ENCODE measurements around the gene SLC16A5.

SLC16A5 gene

DNA sequence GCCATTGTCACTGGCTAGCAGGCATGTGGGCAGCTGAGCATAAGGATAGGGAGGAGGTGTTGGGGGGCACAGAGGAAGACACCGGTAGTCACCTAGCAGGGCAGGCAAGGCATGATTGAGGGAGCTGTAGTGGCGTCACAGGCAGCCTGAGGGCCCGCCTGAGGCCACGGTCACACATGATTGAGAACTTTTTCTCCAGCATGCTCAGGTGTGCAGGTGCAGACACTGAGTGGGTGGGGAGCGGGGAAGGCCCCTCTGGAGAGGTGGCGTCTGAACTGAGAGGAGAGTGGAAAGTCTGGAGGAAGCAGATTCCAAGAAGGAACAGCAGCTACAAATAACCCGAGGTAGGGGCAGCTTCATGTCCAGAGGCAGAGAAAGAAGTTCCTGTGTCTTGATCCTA is 11.1 kb downstream of the SLC16A5 start:
- TF ChIP-seq, protein P1, sequence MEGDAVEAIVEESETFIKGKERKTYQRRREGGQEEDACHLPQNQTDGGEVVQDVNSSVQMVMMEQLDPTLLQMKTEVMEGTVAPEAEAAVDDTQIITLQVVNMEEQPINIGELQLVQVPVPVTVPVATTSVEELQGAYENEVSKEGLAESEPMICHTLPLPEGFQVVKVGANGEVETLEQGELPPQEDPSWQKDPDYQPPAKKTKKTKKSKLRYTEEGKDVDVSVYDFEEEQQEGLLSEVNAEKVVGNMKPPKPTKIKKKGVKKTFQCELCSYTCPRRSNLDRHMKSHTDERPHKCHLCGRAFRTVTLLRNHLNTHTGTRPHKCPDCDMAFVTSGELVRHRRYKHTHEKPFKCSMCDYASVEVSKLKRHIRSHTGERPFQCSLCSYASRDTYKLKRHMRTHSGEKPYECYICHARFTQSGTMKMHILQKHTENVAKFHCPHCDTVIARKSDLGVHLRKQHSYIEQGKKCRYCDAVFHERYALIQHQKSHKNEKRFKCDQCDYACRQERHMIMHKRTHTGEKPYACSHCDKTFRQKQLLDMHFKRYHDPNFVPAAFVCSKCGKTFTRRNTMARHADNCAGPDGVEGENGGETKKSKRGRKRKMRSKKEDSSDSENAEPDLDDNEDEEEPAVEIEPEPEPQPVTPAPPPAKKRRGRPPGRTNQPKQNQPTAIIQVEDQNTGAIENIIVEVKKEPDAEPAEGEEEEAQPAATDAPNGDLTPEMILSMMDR (IDR thresholded peaks at IDR 0.05; ENCODE audit: insufficient read depth, missing control alignments), result no peak
- DNase-seq (ENCODE audit: insufficient read length, low spot score), result no peak
- FAIRE-seq, result no peak

DNA sequence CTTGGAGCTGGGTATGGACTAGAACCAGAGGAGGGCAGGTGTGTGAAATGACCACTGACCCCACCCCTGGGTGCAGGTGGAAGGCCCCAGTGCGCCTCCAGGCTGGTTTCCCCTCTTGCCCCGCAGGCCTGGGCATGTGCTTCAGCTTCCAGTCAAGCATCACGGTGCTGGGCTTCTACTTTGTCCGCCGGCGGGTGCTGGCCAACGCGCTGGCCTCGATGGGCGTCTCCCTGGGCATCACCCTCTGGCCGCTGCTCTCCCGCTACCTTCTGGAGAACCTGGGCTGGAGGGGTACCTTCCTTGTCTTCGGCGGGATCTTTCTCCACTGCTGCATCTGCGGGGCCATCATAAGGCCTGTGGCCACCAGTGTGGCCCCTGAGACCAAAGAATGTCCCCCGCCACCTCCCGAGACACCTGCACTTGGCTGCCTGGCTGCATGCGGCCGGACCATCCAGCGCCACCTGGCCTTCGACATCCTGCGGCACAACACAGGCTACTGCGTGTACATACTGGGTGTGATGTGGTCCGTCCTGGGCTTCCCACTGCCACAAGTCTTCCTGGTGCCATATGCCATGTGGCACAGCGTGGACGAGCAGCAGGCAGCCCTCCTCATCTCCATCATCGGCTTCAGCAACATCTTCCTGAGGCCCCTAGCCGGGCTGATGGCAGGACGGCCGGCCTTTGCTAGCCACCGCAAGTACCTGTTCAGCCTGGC is 12.3 kb downstream of the SLC16A5 start:
- FAIRE-seq (no peak), DNase-seq (ENCODE audit: insufficient read length, low spot score) (no peak)
- TF ChIP-seq, protein P1 (IDR thresholded peaks at IDR 0.05; ENCODE audit: insufficient read depth, missing control alignments), result no peak

- no peak for FAIRE-seq
- TF ChIP-seq, protein P1 (IDR thresholded peaks at IDR 0.05; ENCODE audit: insufficient read depth, missing control alignments), result no peak
- DNase-seq (ENCODE audit: insufficient read length, low spot score), result no peak
Measured at GRCh38 chr17:75102385-75102821, 14.6 kb downstream of the SLC16A5 start.

DNA sequence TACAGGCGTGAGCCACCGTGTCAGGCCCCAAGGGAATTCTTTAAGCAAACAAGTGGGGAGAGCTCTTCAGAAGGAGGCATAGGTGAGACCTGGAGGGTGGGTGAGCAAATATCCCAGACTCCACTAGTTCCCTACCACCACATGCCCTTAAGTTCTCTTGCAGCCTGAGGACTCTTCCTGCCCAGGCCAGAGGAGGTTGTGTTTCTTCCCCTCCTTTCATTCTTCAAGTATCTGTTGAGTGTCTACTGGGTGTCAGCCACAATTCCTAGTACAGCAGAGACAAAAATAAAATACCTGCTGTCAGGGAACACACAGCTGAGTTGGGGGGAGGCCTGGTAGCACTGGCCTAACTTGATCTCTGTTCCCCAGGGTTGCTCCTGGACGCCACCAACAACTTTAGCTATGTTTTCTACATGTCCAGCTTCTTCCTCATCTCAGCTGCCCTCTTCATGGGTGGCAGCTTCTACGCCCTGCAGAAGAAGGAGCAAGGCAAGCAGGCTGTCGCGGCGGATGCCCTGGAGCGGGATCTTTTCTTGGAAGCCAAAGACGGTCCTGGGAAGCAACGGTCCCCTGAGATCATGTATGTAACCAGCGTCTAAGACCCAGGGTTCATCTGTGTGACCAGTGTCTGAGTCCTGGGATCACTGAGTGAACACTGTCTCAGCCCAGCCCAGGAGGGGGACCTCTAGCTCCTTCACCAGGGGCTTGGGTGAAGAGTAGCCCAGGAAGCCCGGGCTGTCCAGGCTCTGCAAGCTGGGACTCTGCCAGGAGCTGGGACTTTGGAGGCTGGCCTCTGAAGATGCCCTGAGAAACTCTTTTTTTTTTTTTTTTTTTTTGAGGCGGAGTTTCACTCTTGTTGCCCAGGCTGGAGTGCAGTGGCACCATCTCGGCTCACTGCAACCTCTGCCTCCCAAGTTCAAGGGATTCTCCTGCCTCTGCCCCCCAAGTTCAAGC is 16.1 kb downstream of the SLC16A5 start:
- FAIRE-seq, result no peak
- DNase-seq (ENCODE audit: insufficient read length, low spot score), result no peak
- TF ChIP-seq, protein P1 (IDR thresholded peaks at IDR 0.05; ENCODE audit: insufficient read depth, missing control alignments), result no peak

- DNase-seq (ENCODE audit: insufficient read length, low spot score) (peak; percentile 70), FAIRE-seq (no peak)
- TF ChIP-seq, protein P1 (IDR thresholded peaks at IDR 0.05; ENCODE audit: insufficient read depth, missing control alignments), result peak; percentile 57
Measured at GRCh38 chr17:75105126-75106080, 17.6 kb downstream of the SLC16A5 start.

- TF ChIP-seq, protein P1 (IDR thresholded peaks at IDR 0.05; ENCODE audit: insufficient read depth, missing control alignments), result no peak
Measured at GRCh38 chr17:75108193-75108592, 20.4 kb downstream of the SLC16A5 start.

More at GRCh38 chr17:75108193-75108592, 20.4 kb downstream of the SLC16A5 start:
- DNase-seq (ENCODE audit: insufficient read length, low spot score) (no peak), FAIRE-seq (no peak)

All from D721Med (cell line).